Osteoblast (primary cell): Measurements from ENCODE around the gene SKA2. TPM values are rescaled to one million over a fixed set of nuclear protein-coding genes. Genes with fewer than 3 reads are reported as not detected.
"Not testable (repeated sequence)": the region's sequence is repeated elsewhere in the genome, so short reads cannot be mapped to it uniquely, and the experiment has no call there.

ENCODE experiments used
- DNase-seq: peaks from one replicate; pipeline ENCODE4 v3.0.0; 2011; ENCODE audit warnings: low spot score, mixed read lengths; ENCODE audit not compliant: insufficient read length; ENCODE audit errors: missing footprints
- H2AFZ ChIP-seq: 2 replicates; pipeline ENCODE4 v1.6.0; 2011; ENCODE audit warnings: mild to moderate bottlenecking, low read length
- H3K27ac ChIP-seq: 2 replicates; pipeline ENCODE4 v1.5.1; 2011; ENCODE audit warnings: mild to moderate bottlenecking, low read depth, low read length, moderate library complexity
- H3K27me3 ChIP-seq: 2 replicates; pipeline ENCODE4 v1.6.0; 2012; ENCODE audit warnings: mild to moderate bottlenecking, control low read depth, inconsistent platforms, low read length, moderate library complexity; ENCODE audit not compliant: insufficient read depth
- H3K36me3 ChIP-seq: 2 replicates; pipeline ENCODE4 v1.5.1; 2011; ENCODE audit warnings: mild to moderate bottlenecking, low read length, control low read depth, moderate library complexity; ENCODE audit not compliant: insufficient read depth
- H3K4me1 ChIP-seq: 2 replicates; pipeline ENCODE4 v1.5.1; 2011; ENCODE audit warnings: mild to moderate bottlenecking, low read length, control low read depth, moderate library complexity; ENCODE audit not compliant: insufficient read depth
- H3K4me2 ChIP-seq: 2 replicates; pipeline ENCODE4 v1.6.0; 2011; ENCODE audit warnings: mild to moderate bottlenecking, low read length; ENCODE audit not compliant: insufficient read depth
- H3K4me3 ChIP-seq: fragments of 200-600 bp; sonication (generic); 3 replicates; pipeline ENCODE4 v1.5.1; 2012; ENCODE audit warnings: mild to moderate bottlenecking, low read length, inconsistent platforms; ENCODE audit not compliant: insufficient read depth
- H3K79me2 ChIP-seq: 2 replicates; pipeline ENCODE4 v1.6.0; 2012; ENCODE audit warnings: mild to moderate bottlenecking, low read length, control low read depth, inconsistent platforms; ENCODE audit not compliant: insufficient read depth
- H3K9me3 ChIP-seq: 2 replicates; pipeline ENCODE4 v1.5.1; 2011; ENCODE audit warnings: low read depth, low read length, control low read depth
- H4K20me1 ChIP-seq: 2 replicates; pipeline ENCODE4 v1.6.0; 2012; ENCODE audit warnings: mild to moderate bottlenecking, low read length, control low read depth; ENCODE audit not compliant: insufficient read depth
- CTCF ChIP-seq: IDR thresholded peaks from 2 replicates; pipeline ENCODE4 v1.5.1; 2011; ENCODE audit warnings: mild to moderate bottlenecking, low read depth, low read length, moderate library complexity; ENCODE audit errors: extremely low read depth
- total RNA-seq: library from RNA; depleted of rRNA; stranded (reverse); fragments of >200 nt; gene quantifications from 2 replicates; pipeline ENCODE4 v1.2.3, GENCODE V29; 2012

SKA2 gene
- total RNA-seq, 1 donor = 32.6 TPM

- no peaks in the 10 kb centered on the region for H3K27me3 ChIP-seq
- no peak for DNase-seq
- H4K20me1 ChIP-seq = peaks cover 2% of the 10 kb centered on the region
- H3K27ac ChIP-seq = peak overlapping the region; percentile 53
- peak overlapping the region; percentile 30 for H3K4me2 ChIP-seq
- H3K79me2 ChIP-seq = peaks cover 99% of the 10 kb centered on the region
- peaks cover 31% of the 10 kb centered on the region for H3K4me1 ChIP-seq
- no peak overlapping the region for H3K4me3 ChIP-seq
- no peak for TF ChIP-seq CTCF
- H2AFZ ChIP-seq = no peak overlapping the region
- no peaks in the 10 kb centered on the region for H3K36me3 ChIP-seq
- H3K9me3 ChIP-seq = no peaks in the 10 kb centered on the region
These were observed 5.9 kb downstream of the SKA2 start for GRCh38 chr17:59149051-59149450.

- Histone ChIP-seq H3K4me1 (peaks cover 4% of the 10 kb centered on the region), H3K27ac (no peak overlapping the region), H3K4me2 (no peak overlapping the region), H3K79me2 (peaks cover 98% of the 10 kb centered on the region), H3K9me3 (no peaks in the 10 kb centered on the region), H4K20me1 (peaks cover 5% of the 10 kb centered on the region), H3K4me3 (no peak overlapping the region), H2AFZ (no peak overlapping the region), H3K27me3 (no peaks in the 10 kb centered on the region), H3K36me3 (no peaks in the 10 kb centered on the region)
- DNase-seq = peak; percentile 53
- TF ChIP-seq CTCF = no peak
These were observed 9.4 kb downstream of the SKA2 start for GRCh38 chr17:59145571-59146096.

- H2AFZ ChIP-seq = no peak overlapping the region
- H4K20me1 ChIP-seq = peaks cover 2% of the 10 kb centered on the region
- H3K4me3 ChIP-seq = no peak overlapping the region
- no peaks in the 10 kb centered on the region for H3K9me3 ChIP-seq
- no peak for TF ChIP-seq CTCF
- H3K4me1 ChIP-seq = no peaks in the 10 kb centered on the region
- H3K79me2 ChIP-seq = peaks cover 93% of the 10 kb centered on the region
- H3K27me3 ChIP-seq = no peaks in the 10 kb centered on the region
- H3K36me3 ChIP-seq = no peaks in the 10 kb centered on the region
- no peak overlapping the region for H3K4me2 ChIP-seq
- H3K27ac ChIP-seq = no peak overlapping the region
- DNase-seq = no peak
These were observed 13.1 kb downstream of the SKA2 start for GRCh38 chr17:59141860-59142259.

GRCh38 chr17:59139939-59140338, 15.0 kb downstream of the SKA2 start:
- H3K4me3 ChIP-seq = no peak overlapping the region
- H3K4me2 ChIP-seq = no peak overlapping the region
- no peak for DNase-seq
- H3K4me1 ChIP-seq = no peaks in the 10 kb centered on the region
- H4K20me1 ChIP-seq = peaks cover 2% of the 10 kb centered on the region
- H3K27me3 ChIP-seq = no peaks in the 10 kb centered on the region
- no peak overlapping the region for H2AFZ ChIP-seq
- H3K9me3 ChIP-seq = no peaks in the 10 kb centered on the region
- no peak overlapping the region for H3K27ac ChIP-seq
- no peak for TF ChIP-seq CTCF
- peaks cover 91% of the 10 kb centered on the region for H3K79me2 ChIP-seq
- H3K36me3 ChIP-seq = no peaks in the 10 kb centered on the region

GRCh38 chr17:59138339-59138738, 16.6 kb downstream of the SKA2 start:
- not testable (repeated sequence) for H2AFZ ChIP-seq, H3K36me3 ChIP-seq, H3K27me3 ChIP-seq, H3K4me3 ChIP-seq, DNase-seq, H3K27ac ChIP-seq, H3K4me1 ChIP-seq, H3K4me2 ChIP-seq, H3K9me3 ChIP-seq, H4K20me1 ChIP-seq
- peaks cover 91% of the 10 kb centered on the region for H3K79me2 ChIP-seq
